Right lobe of liver (tissue), 6 donors: ENCODE data around the gene KMT2A. TPM values are rescaled to one million over a fixed set of nuclear protein-coding genes. Genes with fewer than 3 reads are reported as not detected.
A peak's percentile ranks its signal among the peaks of the same experiment; 100 is the strongest.
"Not testable (repeated sequence)": the region's sequence is repeated elsewhere in the genome, so short reads cannot be mapped to it uniquely, and the experiment has no call there.

Source experiments
- ATAC-seq, 4 donors: fragments of 200-7000 bp; cut with Tn5 transposase; one replicate each; pipeline ENCODE4 v1.9.1; 2020; ENCODE audit warnings: mild to moderate bottlenecking in 4 of 4, moderate library complexity in 4 of 4
- DNase-seq, 3 donors: peaks; one replicate each; pipeline ENCODE4 v3.0.0-alpha.2; 2020
- H3K27ac ChIP-seq, 3 donors: fragments of 200-600 bp; one replicate each; pipeline ENCODE4 v1.8.0; 2022
- H3K27me3 ChIP-seq, 2 donors: fragments of 200-600 bp; one replicate each; pipeline ENCODE4 v1.8.0; 2022
- H3K36me3 ChIP-seq, 4 donors: fragments of 200-600 bp; sonication (generic) in 1 of 4; one replicate each; pipeline versions ENCODE4 v1.5.1 to v1.8.0; 2017 to 2022; ENCODE audit warnings: control low read depth in 1 of 4
- H3K4me1 ChIP-seq, 4 donors: fragments of 200-600 bp; sonication (generic) in 1 of 4; one replicate each; pipeline versions ENCODE4 v1.5.1 to v1.8.0; 2017 to 2022; ENCODE audit warnings: control low read depth in 1 of 4
- H3K4me3 ChIP-seq, 3 donors: fragments of 200-600 bp; one replicate each; pipeline ENCODE4 v1.8.0; 2022
- H3K9me3 ChIP-seq, 4 donors: fragments of 200-600 bp; sonication (generic) in 1 of 4; one replicate each; pipeline versions ENCODE4 v1.5.1 to v1.8.0; 2017 to 2022; ENCODE audit warnings: control low read depth in 1 of 4
- CTCF ChIP-seq, 4 donors: fragments of 200-600 bp in 3 of 4; fragments of 450-650 bp in 1 of 4; IDR thresholded peaks; one replicate each; pipeline versions ENCODE4 v1.5.1 to v1.8.0; 2016 to 2022; ENCODE audit warnings: antibody characterized with exemption in 4 of 4, mild to moderate bottlenecking in 2 of 4
- POLR2A ChIP-seq: fragments of 450-650 bp; IDR thresholded peaks from one replicate; pipeline ENCODE4 v1.6.1; 2017; ENCODE audit warnings: antibody characterized with exemption, mild to moderate bottlenecking
- WGBS: methylation state at CpG from one replicate; pipeline ENCODE4 v1.1.6; 2018; ENCODE audit warnings: low coverage, low lambda C conversion rate; ENCODE audit not compliant: insufficient coverage; ENCODE audit errors: missing lambda C conversion rate; 5-methylcytosine and 5-hydroxymethylcytosine counted together
- intact Hi-C, 2 donors: fragments of 100-400 bp; cut with DNase I; formaldehyde crosslinking; loops; one replicate each; pipeline versions ENCODE4 v1.11.2 to v1.14.1; 2022
- total RNA-seq, 6 experiments: library from RNA; depleted of rRNA in 2 of 6; stranded (reverse); fragments of >200 nt in 2 of 6; fragmentation: NEBNext Ultra II Directional in 3 of 6; extraction: Animal tissue kit (Norgen Biotek cat#: 25700) in 3 of 6; gene quantifications; one replicate each; pipeline versions ENCODE4 v1.1.0 to v1.2.4, GENCODE V29; 2016 to 2023
- donor health status: DM: no; HTN: yes; CAD: no.
- donor health status: DM: no; HTN: no; CAD: no.
- donor health status: DM: no; HTN: no; CAD: no.
- donor health status: DM: no; HTN: yes; CAD: no.
- donor health status: DM: no; HTN: yes; CAD: no.

Gene KMT2A
- total RNA-seq, 6 experiments from 2014 or later, result 15.5 to 24.9 (median 19.5) TPM

- Histone ChIP-seq H3K27me3 (no peaks in the 10 kb centered on the region), H3K27ac (peak within 1 kb of the TSS; percentile 82 to 92 (median 84)), H3K9me3 (no peaks in the 10 kb centered on the region), H3K36me3 (peaks cover 0 to 24% (median 0%) of the 10 kb centered on the region in 4 donors), H3K4me3 (peak within 1 kb of the TSS; percentile 77 to 89 (median 79)), H3K4me1 (peaks cover 0 to 24% (median 8%) of the 10 kb centered on the region in 4 donors)
- intact Hi-C loops, result loop anchor here in 1 of 2 donors (10.0 kb wide), 1 partner anchor 73 kb away; no protein-coding TSS in a partner anchor
- TF ChIP-seq CTCF (IDR thresholded peaks at IDR 0.05) (no peak), POLR2A (peak; percentile 62)
- DNase-seq (peak; percentile 91 to 92 (median 92)), ATAC-seq (peak; percentile 78 to 87 (median 82))
- 0% methylated on average over 29 of the region's 51 CpGs for WGBS
Observed at GRCh38 chr11:118401151-118401879, 35.0 kb upstream of the KMT2A start, which contains the start of gene ATP5MG. TSS of gene ATP5MG (plus strand) at chr11:118401606. CDS start at chr11:118401666, 60 bp downstream.

- TF ChIP-seq POLR2A, result no peak
- TF ChIP-seq CTCF (IDR thresholded peaks at IDR 0.05), result no peak
- H3K36me3 ChIP-seq, result peaks cover 0 to 25% (median 0%) of the 10 kb centered on the region in 4 donors
- WGBS, result under 1% methylated on average over 22 of the region's 22 CpGs
- H3K4me3 ChIP-seq, result peak overlapping the region; percentile 77 to 89 (median 79)
- ATAC-seq, result peak; percentile 35 to 68 (median 52)
- intact Hi-C loops, result loop anchor here in 1 of 2 donors (10.0 kb wide), 1 partner anchor 73 kb away; no protein-coding TSS in a partner anchor
- no peak for DNase-seq
- H3K4me1 ChIP-seq, result peaks cover 0 to 24% (median 8%) of the 10 kb centered on the region in 4 donors
- H3K27me3 ChIP-seq, result no peaks in the 10 kb centered on the region
- H3K9me3 ChIP-seq, result no peaks in the 10 kb centered on the region
- H3K27ac ChIP-seq, result peak overlapping the region; percentile 82 to 92 (median 84)
Observed at GRCh38 chr11:118401880-118402590, 34.3 kb upstream of the KMT2A start.

- Histone ChIP-seq H3K4me1 (peaks cover 0 to 24% (median 8%) of the 10 kb centered on the region in 4 donors), H3K36me3 (peaks cover 0 to 25% (median 0%) of the 10 kb centered on the region in 4 donors), H3K27ac (peak overlapping the region; percentile 3 to 92 (median 84)), H3K4me3 (peak overlapping the region; percentile 77 to 89 (median 79))
- DNase-seq, H3K9me3 ChIP-seq, ATAC-seq, H3K27me3 ChIP-seq: not testable (repeated sequence)
- intact Hi-C loops, result loop anchor here in 1 of 2 donors (10.0 kb wide), 1 partner anchor 72 kb away; no protein-coding TSS in a partner anchor
- 50% methylated on average over 2 of the region's 7 CpGs for WGBS
Observed at GRCh38 chr11:118402594-118402993, 33.7 kb upstream of the KMT2A start.

- WGBS, result 59% methylated on average over 7 of the region's 7 CpGs
- ATAC-seq (no peak), DNase-seq (no peak)
- H3K4me1 ChIP-seq, result peaks cover 0 to 18% (median 8%) of the 10 kb centered on the region in 4 donors
- H3K27me3 ChIP-seq, result no peaks in the 10 kb centered on the region
- H3K36me3 ChIP-seq, result peaks cover 0 to 42% (median 7%) of the 10 kb centered on the region in 4 donors
- H3K4me3 ChIP-seq, result no peak overlapping the region
- intact Hi-C loops, result loop anchor here in 1 of 2 donors (10.0 kb wide), 1 partner anchor 68 kb away; no protein-coding TSS in a partner anchor
- TF ChIP-seq POLR2A (no peak), CTCF (IDR thresholded peaks at IDR 0.05) (no peak)
- no peak overlapping the region for H3K27ac ChIP-seq
- H3K9me3 ChIP-seq, result no peaks in the 10 kb centered on the region
Observed at GRCh38 chr11:118406599-118407166, 29.6 kb upstream of the KMT2A start.
